Prostate gland (tissue), 2 donors: ENCODE data around the gene ORC4. TPM values are rescaled to one million over a fixed set of nuclear protein-coding genes. Genes with fewer than 3 reads are reported as not detected.
"Not testable (repeated sequence)": the region's sequence is repeated elsewhere in the genome, so short reads cannot be mapped to it uniquely, and the experiment has no call there.

ENCODE experiments used
- DNase-seq: peaks from one replicate; pipeline ENCODE4 v3.0.0-alpha.2; 2019; ENCODE audit warnings: low spot score
- H3K27ac ChIP-seq, 2 donors: fragments of 200-600 bp; sonication (generic); 2 replicates each; pipeline ENCODE4 v1.5.1; 2017 to 2019
- H3K27me3 ChIP-seq: fragments of 200-600 bp; sonication (generic); replicated peaks from 2 replicates; pipeline ENCODE4 v1.5.1; 2019; ENCODE audit not compliant: insufficient read depth
- H3K36me3 ChIP-seq, 2 donors: fragments of 200-600 bp; sonication (generic); 1 replicate in 1 of 2; 2 replicates in 1 of 2; pipeline versions ENCODE4 v1.5.1 to v1.8.1; 2017 to 2019
- H3K4me1 ChIP-seq: fragments of 200-600 bp; sonication (generic); replicated peaks from 2 replicates; pipeline ENCODE4 v1.5.1; 2019
- H3K4me3 ChIP-seq, 2 donors: fragments of 200-600 bp; sonication (generic); 2 replicates each; pipeline ENCODE4 v1.5.1; 2017 to 2019
- H3K9me3 ChIP-seq: fragments of 200-600 bp; sonication (generic); 2 replicates; pipeline ENCODE4 v1.5.1; 2017
- CTCF ChIP-seq, 4 experiments: fragments of 200-600 bp in 2 of 4; fragments of 450-650 bp in 2 of 4; sonication (generic) in 2 of 4; IDR thresholded peaks; 1 replicate in 3 of 4; 2 replicates in 1 of 4; pipeline ENCODE4 v1.5.1; 2016 to 2019; ENCODE audit warnings: antibody characterized with exemption in 4 of 4, mild to moderate bottlenecking in 2 of 4, moderate library complexity in 2 of 4
- POLR2A ChIP-seq: fragments of 450-650 bp; IDR thresholded peaks from one replicate; pipeline ENCODE4 v1.6.1; 2016; ENCODE audit warnings: antibody characterized with exemption, mild to moderate bottlenecking
- POLR2AphosphoS5 ChIP-seq: sonication (generic); formaldehyde crosslinking; IDR thresholded peaks from one replicate; pipeline ENCODE4 v1.6.1; 2017; ENCODE audit warnings: antibody characterized with exemption
- WGBS: methylation state at CpG from one replicate; pipeline ENCODE4 v1.1.5; 2018; 5-methylcytosine and 5-hydroxymethylcytosine counted together
- intact Hi-C: fragments of 100-400 bp; cut with DNase I; formaldehyde crosslinking; loops from one replicate; pipeline ENCODE4 v1.14.2; 2022
- total RNA-seq, 2 donors: library from RNA; depleted of rRNA; stranded (reverse); fragments of >200 nt; gene quantifications; one replicate each; pipeline ENCODE4 v1.1.0, GENCODE V29; 2016

The ORC4 gene
- total RNA-seq, 2 donors from 2014 or later = 62.0 to 88.3 TPM

DNA sequence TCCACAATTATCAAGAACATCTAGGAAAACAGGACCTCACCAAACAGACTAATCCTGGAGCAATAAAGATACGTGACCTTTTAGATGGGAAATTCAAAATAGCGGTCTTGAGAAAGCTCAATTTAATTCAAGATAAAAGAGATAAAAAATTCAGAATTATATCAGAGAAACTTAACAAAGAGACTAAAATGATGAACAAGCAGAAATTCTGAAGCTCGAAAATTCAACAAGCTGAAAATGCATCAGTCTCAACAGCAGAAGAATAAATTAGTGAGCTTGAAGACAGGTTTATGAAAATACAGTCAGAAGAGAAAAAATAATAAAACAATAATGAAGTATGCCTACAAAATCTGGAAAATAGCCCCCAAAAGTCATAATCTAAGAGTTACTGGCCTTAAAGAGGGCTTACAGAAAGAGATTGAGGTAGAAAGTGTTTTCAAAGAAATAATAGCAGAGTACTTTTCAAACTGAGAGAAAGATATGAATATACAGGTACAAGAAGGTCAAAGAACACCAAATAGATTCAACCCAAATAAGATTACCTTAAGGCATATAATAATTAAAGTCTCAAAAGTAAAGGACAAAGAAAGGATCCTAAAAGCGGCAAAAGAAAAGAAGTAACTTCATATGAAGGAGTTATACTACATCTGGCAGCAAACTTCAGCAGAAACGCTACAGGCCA is 13.2 kb downstream of the ORC4 start:
- H3K4me1 ChIP-seq = no peaks in the 10 kb centered on the region
- no peak overlapping the region for H3K27ac ChIP-seq
- DNase-seq = no peak
- H3K36me3 ChIP-seq = no peaks in the 10 kb centered on the region
- TF ChIP-seq POLR2A (no peak), POLR2AphosphoS5 (no peak), CTCF (IDR thresholded peaks at IDR 0.05) (no peak)
- intact Hi-C loops = no loop called here
- no peaks in the 10 kb centered on the region for H3K27me3 ChIP-seq
- WGBS = 98% methylated on average over 5 of the region's 5 CpGs
- H3K4me3 ChIP-seq = no peak overlapping the region
- H3K9me3 ChIP-seq = no peaks in the 10 kb centered on the region

- H3K9me3 ChIP-seq = no peaks in the 10 kb centered on the region
- intact Hi-C loops = no loop called here
- no peak overlapping the region for H3K27ac ChIP-seq
- H3K27me3 ChIP-seq = no peaks in the 10 kb centered on the region
- H3K36me3 ChIP-seq = no peaks in the 10 kb centered on the region
- DNase-seq = no peak
- 85% methylated on average over 6 of the region's 6 CpGs for WGBS
- no peaks in the 10 kb centered on the region for H3K4me1 ChIP-seq
- no peak for TF ChIP-seq CTCF (IDR thresholded peaks at IDR 0.05)
- TF ChIP-seq POLR2A = no peak
- TF ChIP-seq POLR2AphosphoS5 = no peak
- H3K4me3 ChIP-seq = no peak overlapping the region
These were observed 14.1 kb downstream of the ORC4 start for GRCh38 chr2:148006249-148007007.

DNA sequence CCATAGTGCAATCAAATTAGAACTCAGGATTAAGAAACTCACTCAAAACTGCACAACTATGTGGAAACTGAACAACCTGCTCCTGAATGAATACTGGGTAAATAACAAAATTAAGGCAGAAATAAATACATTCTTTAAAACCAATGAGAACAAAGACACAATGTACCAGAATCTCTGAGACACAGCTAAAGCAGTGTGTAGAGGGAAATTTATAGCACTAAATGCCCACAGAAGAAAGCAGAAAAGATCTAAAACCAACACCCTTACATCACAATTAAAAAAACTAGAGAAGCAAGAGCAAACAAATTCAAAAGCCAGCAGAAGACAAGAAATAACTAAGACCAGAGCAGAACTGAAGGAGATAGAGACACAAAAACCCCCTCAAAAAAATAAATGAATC is 18.1 kb downstream of the ORC4 start:
- intact Hi-C loops, DNase-seq, H3K4me3 ChIP-seq, H3K27me3 ChIP-seq, H3K9me3 ChIP-seq, H3K27ac ChIP-seq, H3K4me1 ChIP-seq, H3K36me3 ChIP-seq: not testable (repeated sequence)

DNA sequence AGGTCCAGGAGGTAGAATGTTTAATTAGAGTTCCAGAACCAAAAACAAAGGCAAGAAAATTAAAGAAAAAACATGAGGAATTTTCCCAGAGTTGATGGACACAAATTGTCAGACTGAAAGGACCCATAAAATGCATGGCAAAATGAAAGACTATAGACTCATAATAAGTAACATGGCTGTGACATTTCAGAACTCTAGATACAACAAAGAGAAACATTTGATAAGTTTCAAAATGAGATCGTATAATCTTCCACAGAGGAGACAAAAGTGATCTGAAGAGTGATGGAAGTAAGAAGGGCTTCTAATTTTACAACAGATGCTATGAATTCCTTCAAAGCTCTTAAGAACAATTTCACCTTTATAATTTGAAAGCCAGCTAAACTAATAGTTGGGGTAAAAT is 20.4 kb downstream of the ORC4 start:
- no peaks in the 10 kb centered on the region for H3K9me3 ChIP-seq
- H3K4me3 ChIP-seq = no peak overlapping the region
- no peak for DNase-seq
- no peaks in the 10 kb centered on the region for H3K36me3 ChIP-seq
- no peaks in the 10 kb centered on the region for H3K27me3 ChIP-seq
- H3K27ac ChIP-seq = no peak overlapping the region
- TF ChIP-seq POLR2AphosphoS5 (no peak), CTCF (IDR thresholded peaks at IDR 0.05) (no peak), POLR2A (no peak)
- intact Hi-C loops = no loop called here
- WGBS = 91% methylated on average over 1 of the region's 1 CpG
- H3K4me1 ChIP-seq = no peaks in the 10 kb centered on the region

- H3K36me3 ChIP-seq = no peaks in the 10 kb centered on the region
- DNase-seq = no peak
- no peaks in the 10 kb centered on the region for H3K27me3 ChIP-seq
- 70% methylated on average over 2 of the region's 2 CpGs for WGBS
- TF ChIP-seq POLR2AphosphoS5 (no peak), CTCF (IDR thresholded peaks at IDR 0.05) (no peak)
- H3K4me3 ChIP-seq = no peak overlapping the region
- H3K4me1 ChIP-seq = no peaks in the 10 kb centered on the region
- no peak overlapping the region for H3K27ac ChIP-seq
- no peaks in the 10 kb centered on the region for H3K9me3 ChIP-seq
- intact Hi-C loops = no loop called here
These were observed 21.4 kb downstream of the ORC4 start for GRCh38 chr2:147999126-147999525.
